Hypothalamus (tissue), 51 donors: ENCODE data around the gene GLI3.

Source experiments
- DNase-seq, 51 donors: peaks; one replicate each; lab custom pipeline; 2025; lab: John Stamatoyannopoulos, UW

GLI3 gene

GRCh38 chr7:42115795-42116194, 121.2 kb downstream of the GLI3 start:
- no peak for DNase-seq

GRCh38 chr7:42110333-42110732, 126.7 kb downstream of the GLI3 start:
- DNase-seq, result no peak

- no peak for DNase-seq
Observed at GRCh38 chr7:42108803-42109528, 128.0 kb downstream of the GLI3 start.

GRCh38 chr7:42107484-42108240, 129.3 kb downstream of the GLI3 start:
- no peak for DNase-seq

GRCh38 chr7:42106562-42106961, 130.4 kb downstream of the GLI3 start:
- DNase-seq, result no peak

- DNase-seq, result no peak
Observed at GRCh38 chr7:42105554-42106358, 131.3 kb downstream of the GLI3 start.

- no peak for DNase-seq
Observed at GRCh38 chr7:42104694-42105093, 132.3 kb downstream of the GLI3 start.

GRCh38 chr7:42104231-42104630, 132.8 kb downstream of the GLI3 start:
- DNase-seq, result no peak

- no peak for DNase-seq
Observed at GRCh38 chr7:42103456-42103855, 133.6 kb downstream of the GLI3 start.

GRCh38 chr7:42103020-42103419, 134.0 kb downstream of the GLI3 start:
- no peak for DNase-seq

GRCh38 chr7:42102301-42102700, 134.7 kb downstream of the GLI3 start:
- no peak for DNase-seq

- no peak for DNase-seq
Observed at GRCh38 chr7:42100156-42100508, 136.9 kb downstream of the GLI3 start.

GRCh38 chr7:42099470-42100155, 137.4 kb downstream of the GLI3 start:
- DNase-seq, result no peak

GRCh38 chr7:42099066-42099465, 137.9 kb downstream of the GLI3 start:
- no peak for DNase-seq

GRCh38 chr7:42097752-42098151, 139.3 kb downstream of the GLI3 start:
- DNase-seq, result no peak

GRCh38 chr7:42096681-42097561, 140.1 kb downstream of the GLI3 start:
- no peak for DNase-seq

- DNase-seq, result no peak
Observed at GRCh38 chr7:42096268-42096667, 140.7 kb downstream of the GLI3 start.

GRCh38 chr7:42095791-42096190, 141.2 kb downstream of the GLI3 start:
- DNase-seq, result no peak

GRCh38 chr7:42093349-42093905, 143.6 kb downstream of the GLI3 start:
- no peak for DNase-seq
